Measurements from ENCODE around the gene TANK.
"Not testable (repeated sequence)": the region's sequence is repeated elsewhere in the genome, so short reads cannot be mapped to it uniquely, and the experiment has no call there.

The TANK gene

GRCh38 chr2:161166538-161167409 lies 6.5 kb downstream of the TANK start:
- peak; percentile 36 to 54 for DNase-seq (ENCODE audit: low read depth in 2 of 2)

DNA sequence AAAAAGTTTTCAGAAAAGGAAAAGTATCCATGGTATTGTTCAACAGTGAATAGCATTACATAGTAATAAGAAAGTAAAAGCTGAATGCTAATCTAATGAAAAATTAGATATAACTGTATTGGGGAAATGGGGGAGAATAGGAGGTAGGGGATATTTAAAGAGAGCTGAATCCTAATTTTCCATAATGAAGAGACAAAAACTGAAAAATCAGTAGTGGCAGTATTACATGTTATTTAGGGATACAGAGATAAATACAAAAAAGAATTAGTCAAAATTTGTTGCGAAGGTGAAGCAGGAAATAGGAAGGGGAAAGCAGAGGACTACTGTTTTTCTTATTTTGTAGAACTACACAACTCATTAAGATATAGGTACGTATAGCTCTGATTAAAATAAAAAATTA lies 9.1 kb downstream of the TANK start:
- DNase-seq (ENCODE audit: low read depth in 2 of 2) = no peak

DNA sequence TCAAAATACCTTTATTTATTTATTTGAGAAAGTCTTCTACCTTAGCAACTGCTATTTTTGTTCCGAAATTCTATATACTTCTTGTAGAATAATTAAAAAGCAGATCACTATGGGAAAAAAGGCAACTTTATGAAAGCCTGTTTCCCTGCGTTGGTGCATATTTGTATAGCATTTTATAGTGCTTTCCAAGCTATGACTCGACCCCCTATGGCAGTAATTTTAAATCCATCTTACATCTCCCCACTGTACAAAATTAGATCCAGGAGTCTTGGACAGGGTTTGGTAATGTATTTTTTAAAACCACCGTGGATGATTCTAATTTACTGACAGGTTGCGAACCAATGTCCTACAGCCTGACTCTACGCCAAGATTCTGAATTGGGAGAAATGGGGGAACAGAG lies 10.1 kb downstream of the TANK start:
- no peak for DNase-seq (ENCODE audit: low read depth in 2 of 2)

DNA sequence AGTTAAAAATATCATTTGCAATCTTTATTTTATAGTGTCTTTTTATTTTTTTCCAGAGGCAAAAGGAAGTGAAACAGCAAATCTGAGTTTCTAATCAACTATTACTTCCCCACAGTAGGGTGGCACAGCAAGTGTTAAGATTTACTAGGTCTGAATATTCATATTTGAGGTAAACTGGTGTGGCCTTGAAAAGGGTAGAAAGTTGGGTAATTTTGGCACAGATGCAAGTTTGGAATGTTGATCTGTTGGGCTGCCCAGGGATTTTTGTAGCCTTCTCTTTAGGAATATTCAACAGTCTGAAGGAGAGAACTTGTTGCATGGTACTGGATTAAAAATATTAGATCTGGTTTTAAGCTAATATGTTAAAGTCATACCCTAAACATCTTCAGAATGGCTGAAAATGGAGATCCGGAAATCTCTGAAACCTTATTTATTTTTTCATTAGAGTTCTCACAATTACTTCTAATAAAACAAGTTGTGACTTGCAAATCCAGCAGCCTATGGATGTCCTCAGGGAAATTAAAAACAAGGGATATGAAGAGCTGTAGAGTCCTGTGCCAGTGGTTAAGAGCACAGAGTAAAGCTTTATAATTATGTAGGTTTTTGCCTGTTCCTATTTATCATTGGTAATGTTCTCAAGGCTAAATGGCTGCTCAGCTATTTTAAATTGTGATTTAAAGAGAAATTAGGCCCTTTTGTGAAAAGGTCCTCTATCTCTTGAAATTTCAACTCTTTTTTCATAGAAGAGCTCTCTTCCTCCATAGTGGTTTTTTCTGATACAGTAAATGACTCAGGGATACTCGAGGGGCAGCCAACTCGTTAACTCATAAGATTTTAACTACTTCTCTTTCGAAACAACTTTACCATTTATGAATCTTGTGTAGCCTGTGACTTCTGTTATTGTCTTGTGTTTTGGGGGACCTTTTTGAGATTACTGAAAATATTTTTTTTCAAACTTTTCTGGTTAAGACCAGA lies 11.0 kb downstream of the TANK start:
- DNase-seq (ENCODE audit: low read depth in 2 of 2) = no peak

- DNase-seq (ENCODE audit: low read depth in 2 of 2) = no peak
Observed at GRCh38 chr2:161172901-161173540, 12.8 kb downstream of the TANK start.

GRCh38 chr2:161173541-161174194 lies 13.4 kb downstream of the TANK start:
- DNase-seq (ENCODE audit: low read depth in 2 of 2) = no peak

DNA sequence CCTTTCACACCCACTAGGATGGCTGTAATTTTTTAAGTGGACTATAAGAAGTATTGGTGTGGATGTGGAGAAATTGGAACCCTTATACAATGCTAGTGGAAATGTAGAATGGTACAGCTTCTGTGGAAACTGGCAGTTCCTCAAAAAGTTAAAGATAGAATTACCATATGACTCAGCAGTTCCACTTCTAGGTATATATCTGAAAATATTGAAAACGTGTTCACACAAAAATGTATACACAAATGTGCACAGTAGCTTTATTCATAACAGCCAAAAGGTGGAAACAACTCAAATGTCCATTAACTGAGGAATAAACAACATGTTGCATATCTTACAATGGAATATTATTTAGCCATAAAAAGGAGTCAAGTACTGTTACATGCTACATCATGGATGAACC lies 17.7 kb downstream of the TANK start:
- no peak for DNase-seq (ENCODE audit: low read depth in 2 of 2)

DNA sequence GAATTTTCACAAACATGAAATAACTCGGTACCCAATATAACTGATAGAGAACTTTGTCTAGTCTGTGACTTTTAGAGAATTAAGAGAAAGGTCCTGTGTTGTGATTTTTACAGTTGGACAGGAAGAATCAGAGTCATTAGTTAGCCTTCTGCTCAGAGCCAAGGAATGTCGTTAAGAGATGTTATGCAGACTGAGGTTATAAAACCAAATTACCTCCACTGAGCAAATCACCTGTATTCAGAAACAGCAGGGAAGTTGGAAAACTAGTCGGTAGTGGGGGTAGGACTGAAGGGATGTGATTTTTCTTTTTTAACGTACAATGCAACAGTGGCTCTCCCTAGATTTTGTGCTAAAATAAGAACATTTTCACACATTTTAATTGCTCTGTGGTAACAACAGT lies 18.5 kb downstream of the TANK start:
- DNase-seq (ENCODE audit: low read depth in 2 of 2) = no peak

- no peak for DNase-seq (ENCODE audit: low read depth in 2 of 2)
Observed at GRCh38 chr2:161190050-161190449, 29.8 kb downstream of the TANK start.

DNA sequence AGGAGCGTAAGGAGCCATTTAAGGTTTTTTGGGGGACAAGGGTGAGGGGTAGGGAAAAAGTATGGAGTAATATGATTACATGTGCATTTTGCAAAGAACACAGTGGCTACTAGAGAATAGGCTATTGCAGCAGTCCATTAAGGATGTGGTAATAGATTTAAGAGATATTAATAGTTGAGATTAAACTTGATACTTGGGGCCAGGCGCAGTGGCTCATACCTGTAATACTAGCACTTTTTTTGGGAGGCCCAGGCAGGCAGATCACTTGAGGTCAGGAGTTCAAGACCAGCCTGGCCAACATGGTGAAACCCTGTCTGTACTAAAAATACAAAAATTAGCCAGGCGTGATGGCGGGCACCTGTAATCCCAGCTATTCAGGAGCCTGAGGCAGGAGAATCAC lies 35.4 kb downstream of the TANK start:
- DNase-seq (ENCODE audit: low read depth in 2 of 2) = not testable (repeated sequence)

DNA sequence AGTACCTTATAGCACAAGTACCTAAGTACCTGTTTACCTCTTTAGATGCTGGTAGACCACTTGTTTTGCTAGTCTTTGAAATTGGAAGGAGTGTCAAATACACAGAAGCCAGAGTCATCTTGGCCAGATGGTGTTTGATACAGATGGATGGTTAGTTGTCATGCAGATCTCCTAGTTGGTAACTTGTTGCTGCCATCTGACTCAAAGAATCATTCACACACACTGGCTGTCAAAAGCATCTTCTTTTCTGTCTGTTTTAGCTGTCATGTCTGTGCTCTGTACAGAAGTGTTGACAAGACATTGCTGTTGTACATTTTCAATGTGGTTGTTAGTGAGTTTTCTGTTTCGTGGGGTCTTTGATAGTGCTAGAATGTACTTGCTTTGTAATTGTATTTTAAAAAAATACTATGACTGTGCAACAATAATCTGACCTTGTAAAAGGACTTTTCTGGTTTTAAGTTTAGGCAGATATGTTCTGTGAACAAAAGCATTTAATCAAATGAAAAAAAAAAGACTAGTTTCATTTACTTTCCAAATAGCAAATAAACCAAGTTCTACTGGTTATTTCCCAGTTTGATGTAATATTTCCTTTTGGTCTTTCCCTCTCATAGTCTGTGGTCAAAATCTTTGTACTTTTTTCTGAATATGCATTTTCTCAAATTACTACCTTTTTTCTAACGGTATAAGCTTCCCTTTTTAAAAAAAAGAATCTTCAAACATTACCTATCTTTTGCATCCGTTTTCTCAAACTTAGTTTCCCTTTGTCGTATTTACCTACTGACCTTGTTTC lies 39.9 kb downstream of the TANK start:
- no peak for DNase-seq (ENCODE audit: low read depth in 2 of 2)

GRCh38 chr2:161204846-161205245 lies 44.6 kb downstream of the TANK start:
- no peak for DNase-seq (ENCODE audit: low read depth in 2 of 2)

- no peak for DNase-seq (ENCODE audit: low read depth in 2 of 2)
Observed at GRCh38 chr2:161206471-161207032, 46.3 kb downstream of the TANK start.

DNA sequence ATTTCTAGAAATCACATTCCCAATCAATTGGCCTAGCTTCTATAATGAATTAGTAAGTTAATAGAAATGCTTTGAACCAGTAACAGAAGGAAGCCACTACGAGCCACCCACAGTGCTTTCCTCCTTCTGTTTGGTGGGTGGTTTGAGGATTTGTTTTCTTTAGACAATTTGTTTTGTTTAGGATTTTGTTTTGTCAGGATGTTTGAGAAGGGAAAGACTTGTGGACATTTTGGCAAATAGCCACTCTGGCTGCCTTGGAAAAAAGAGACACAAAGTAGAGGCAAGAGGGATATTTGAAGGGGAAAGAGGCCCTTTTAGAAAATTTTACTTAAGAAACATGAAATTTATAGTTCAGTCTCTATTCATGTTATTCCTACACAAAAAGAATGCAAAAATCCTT lies 47.7 kb downstream of the TANK start:
- no peak for DNase-seq (ENCODE audit: low read depth in 2 of 2)

DNA sequence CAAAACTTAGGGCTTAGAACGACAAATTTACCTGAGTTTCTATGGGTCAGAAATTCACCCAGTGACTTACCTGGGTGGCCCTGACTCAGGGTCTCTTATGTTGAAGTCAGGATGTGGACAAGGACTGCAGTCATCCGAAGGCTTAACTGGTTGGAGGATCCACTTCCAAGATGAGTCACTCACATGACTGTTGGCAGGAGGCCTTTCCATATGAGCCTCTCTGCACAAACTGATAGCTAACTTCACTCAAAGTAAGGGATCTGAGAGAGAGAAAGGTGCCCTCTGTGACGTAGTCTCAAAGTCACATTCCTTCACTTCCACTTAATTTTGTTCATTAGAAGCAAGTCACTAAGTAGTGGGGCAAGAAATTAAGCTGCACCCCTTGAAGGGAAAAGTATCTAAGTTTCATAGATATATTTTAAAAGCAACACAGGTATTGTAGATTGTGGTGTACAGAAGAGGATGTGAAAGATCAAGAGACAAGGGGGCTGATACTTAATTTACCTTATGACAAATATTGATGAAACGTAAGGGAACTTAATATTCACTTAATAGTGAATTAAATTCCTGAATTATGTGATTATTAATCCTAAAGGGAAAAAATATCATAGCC lies 48.4 kb downstream of the TANK start:
- DNase-seq (ENCODE audit: low read depth in 2 of 2) = no peak

DNA sequence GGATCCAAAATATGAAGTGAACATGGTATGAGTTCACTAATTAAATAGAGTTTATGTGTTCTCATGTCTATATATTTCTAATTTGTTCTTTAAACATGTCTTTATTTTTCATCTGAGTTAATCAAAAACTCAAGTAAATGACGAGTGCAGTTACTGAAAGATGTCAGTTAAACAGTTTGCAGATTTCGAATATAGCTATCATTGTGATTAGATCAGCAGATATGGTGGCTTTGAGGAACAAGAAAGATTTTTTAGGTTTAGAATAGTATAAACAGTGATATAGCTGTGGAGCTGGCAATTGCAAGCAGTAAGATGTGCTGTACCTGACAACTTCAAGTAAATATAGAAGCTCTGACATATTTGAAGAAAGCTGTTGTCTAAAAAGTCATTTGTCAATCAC lies 49.7 kb downstream of the TANK start:
- DNase-seq (ENCODE audit: low read depth in 2 of 2) = no peak

GRCh38 chr2:161217597-161218185 lies 57.5 kb downstream of the TANK start:
- no peak for DNase-seq (ENCODE audit: low read depth in 2 of 2)

- no peak for DNase-seq (ENCODE audit: low read depth in 2 of 2)
Observed at GRCh38 chr2:161219211-161219610, 59.0 kb downstream of the TANK start.

GRCh38 chr2:161223139-161223732 lies 63.0 kb downstream of the TANK start:
- no peak for DNase-seq (ENCODE audit: low read depth in 2 of 2)

Data from stimulated activated CD4-positive, alpha-beta T cell treated with anti-CD3 and anti-CD28 coated beads, Interleukin-12 subunit alpha, Interleukin-12 subunit beta, amount 100 ng/mL, for 24 hours (primary cell).